DOHH2 (cell line): Measurements from ENCODE around the gene RPTOR.

Experiments used
- H3F3A ChIP-seq: fragments of 200-600 bp; sonication (generic), shearing (Covaris generic); 2 replicates; pipeline ENCODE4 v1.6.0; 2016; ENCODE audit warnings: antibody characterized with exemption, mild to moderate bottlenecking; ENCODE audit not compliant: control insufficient read depth, insufficient read depth
- H3K27ac ChIP-seq: fragments of 200-600 bp; sonication (generic); 2 replicates; pipeline ENCODE4 v1.5.1; 2014; ENCODE audit warnings: low read depth, mild to moderate bottlenecking, low read length, moderate library complexity
- H3K27me3 ChIP-seq: fragments of 200-600 bp; sonication (generic); 2 replicates; pipeline ENCODE4 v1.6.1; 2014; ENCODE audit warnings: mild to moderate bottlenecking, low read length, mixed read lengths; ENCODE audit not compliant: control insufficient read depth
- H3K36me3 ChIP-seq: fragments of 200-600 bp; sonication (generic); 2 replicates; pipeline ENCODE4 v1.6.1; 2014; ENCODE audit warnings: mild to moderate bottlenecking, low read length, moderate library complexity, mixed read lengths; ENCODE audit not compliant: control insufficient read depth
- H3K4me1 ChIP-seq: fragments of 200-600 bp; sonication (generic); 2 replicates; pipeline ENCODE4 v1.6.1; 2014; ENCODE audit warnings: mild to moderate bottlenecking, low read length, mixed read lengths; ENCODE audit not compliant: control insufficient read depth
- H3K4me2 ChIP-seq: fragments of 200-600 bp; sonication (generic); 2 replicates; pipeline ENCODE4 v1.6.0; 2014; ENCODE audit warnings: mild to moderate bottlenecking, low read length, moderate library complexity
- H3K4me3 ChIP-seq: fragments of 200-600 bp; sonication (generic); 2 replicates; pipeline ENCODE4 v1.5.1; 2014; ENCODE audit warnings: mild to moderate bottlenecking, low read length, mixed read lengths
- H3K79me2 ChIP-seq: fragments of 200-600 bp; sonication (generic); 2 replicates; pipeline ENCODE4 v1.6.1; 2014; ENCODE audit warnings: mild to moderate bottlenecking, low read length, mixed read lengths; ENCODE audit not compliant: control insufficient read depth
- H3K9me2 ChIP-seq: fragments of 200-600 bp; sonication (generic); replicated peaks from 2 replicates; pipeline ENCODE4 v1.6.1; 2014; ENCODE audit warnings: mild to moderate bottlenecking, low read length, mixed read lengths; ENCODE audit not compliant: control insufficient read depth
- H3K9me3 ChIP-seq: fragments of 200-600 bp; sonication (generic); 2 replicates; pipeline ENCODE4 v1.6.1; 2014; ENCODE audit warnings: antibody characterized with exemption, low read length, mixed read lengths; ENCODE audit not compliant: control insufficient read depth, insufficient read depth
- H4K20me1 ChIP-seq: fragments of 200-600 bp; sonication (generic); 2 replicates; pipeline ENCODE4 v1.6.0; 2014; ENCODE audit warnings: low read depth, mild to moderate bottlenecking, antibody characterized with exemption, low read length, moderate library complexity; ENCODE audit not compliant: control insufficient read depth, insufficient read depth
- EZH2phosphoT487 ChIP-seq: fragments of 200-600 bp; sonication (generic); IDR thresholded peaks from 2 replicates; pipeline ENCODE4 v1.6.1; 2017; ENCODE audit warnings: borderline replicate concordance, mild to moderate bottlenecking, antibody characterized with exemption, low read length, moderate library complexity, mixed read lengths
- TF ChIP-seq, protein P1 (sequence below): fragments of 200-600 bp; sonication (generic); IDR thresholded peaks from one replicate; pipeline ENCODE4 v1.5.1; 2014; ENCODE audit warnings: antibody characterized with exemption, mild to moderate bottlenecking, low read depth, low read length; ENCODE audit not compliant: poor library complexity, severe bottlenecking

RPTOR gene

DNA sequence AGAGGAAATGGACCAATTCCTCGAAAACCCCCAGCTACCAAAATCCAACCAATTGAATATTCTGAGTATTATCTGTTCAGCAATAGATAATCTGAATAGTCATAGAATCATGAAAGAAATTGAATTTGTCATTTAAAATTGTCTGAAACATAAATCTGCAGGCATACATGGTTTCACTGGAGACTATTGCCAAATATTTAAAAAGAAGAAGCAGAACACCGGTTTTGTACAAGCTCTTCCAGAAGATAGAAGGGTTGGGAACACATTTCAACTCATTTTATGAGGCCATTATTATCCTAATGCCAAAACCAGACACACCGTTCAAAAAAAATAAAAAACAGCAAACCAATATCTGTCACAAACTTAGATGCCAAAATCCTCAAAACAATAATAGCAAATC is 195.5 kb downstream of the RPTOR start:
- H3K27me3 ChIP-seq = no peaks in the 10 kb centered on the region
- no peaks in the 10 kb centered on the region for H3K9me2 ChIP-seq
- TF ChIP-seq, protein P1, sequence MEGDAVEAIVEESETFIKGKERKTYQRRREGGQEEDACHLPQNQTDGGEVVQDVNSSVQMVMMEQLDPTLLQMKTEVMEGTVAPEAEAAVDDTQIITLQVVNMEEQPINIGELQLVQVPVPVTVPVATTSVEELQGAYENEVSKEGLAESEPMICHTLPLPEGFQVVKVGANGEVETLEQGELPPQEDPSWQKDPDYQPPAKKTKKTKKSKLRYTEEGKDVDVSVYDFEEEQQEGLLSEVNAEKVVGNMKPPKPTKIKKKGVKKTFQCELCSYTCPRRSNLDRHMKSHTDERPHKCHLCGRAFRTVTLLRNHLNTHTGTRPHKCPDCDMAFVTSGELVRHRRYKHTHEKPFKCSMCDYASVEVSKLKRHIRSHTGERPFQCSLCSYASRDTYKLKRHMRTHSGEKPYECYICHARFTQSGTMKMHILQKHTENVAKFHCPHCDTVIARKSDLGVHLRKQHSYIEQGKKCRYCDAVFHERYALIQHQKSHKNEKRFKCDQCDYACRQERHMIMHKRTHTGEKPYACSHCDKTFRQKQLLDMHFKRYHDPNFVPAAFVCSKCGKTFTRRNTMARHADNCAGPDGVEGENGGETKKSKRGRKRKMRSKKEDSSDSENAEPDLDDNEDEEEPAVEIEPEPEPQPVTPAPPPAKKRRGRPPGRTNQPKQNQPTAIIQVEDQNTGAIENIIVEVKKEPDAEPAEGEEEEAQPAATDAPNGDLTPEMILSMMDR = no peak
- no peak for TF ChIP-seq EZH2phosphoT487
- H3K4me1 ChIP-seq = peaks cover 88% of the 10 kb centered on the region
- no peaks in the 10 kb centered on the region for H4K20me1 ChIP-seq
- peaks cover 39% of the 10 kb centered on the region for H3F3A ChIP-seq
- peaks cover 12% of the 10 kb centered on the region; the same call in 1 of the 2 replicates for H3K79me2 ChIP-seq
- peaks cover 5% of the 10 kb centered on the region; the same call in 1 of the 2 replicates for H3K9me3 ChIP-seq
- H3K36me3 ChIP-seq = peaks cover 26% of the 10 kb centered on the region
- peak overlapping the region; percentile 96 for H3K27ac ChIP-seq
- peak overlapping the region; percentile 74 for H3K4me2 ChIP-seq
- peak overlapping the region; percentile 66 for H3K4me3 ChIP-seq

- peaks cover 31% of the 10 kb centered on the region for H3F3A ChIP-seq
- H3K4me1 ChIP-seq = peaks cover 76% of the 10 kb centered on the region
- H3K4me3 ChIP-seq = no peak overlapping the region
- TF ChIP-seq EZH2phosphoT487 = no peak
- TF ChIP-seq, protein P1 = no peak
- peak overlapping the region; percentile 56 for H3K4me2 ChIP-seq
- H3K9me2 ChIP-seq = no peaks in the 10 kb centered on the region
- H4K20me1 ChIP-seq = no peaks in the 10 kb centered on the region
- no peak overlapping the region for H3K27ac ChIP-seq
- H3K79me2 ChIP-seq = peaks cover 8% of the 10 kb centered on the region; the same call in 1 of the 2 replicates
- no peaks in the 10 kb centered on the region for H3K27me3 ChIP-seq
- peaks cover 5% of the 10 kb centered on the region; the same call in 1 of the 2 replicates for H3K9me3 ChIP-seq
- H3K36me3 ChIP-seq = peaks cover 17% of the 10 kb centered on the region
Measured at GRCh38 chr17:80742091-80742490, 197.5 kb downstream of the RPTOR start.

GRCh38 chr17:80742581-80743180 is 198.0 kb downstream of the RPTOR start:
- H3K4me1 ChIP-seq = peaks cover 70% of the 10 kb centered on the region
- H3K79me2 ChIP-seq = peaks cover 8% of the 10 kb centered on the region; the same call in 1 of the 2 replicates
- TF ChIP-seq, protein P1 = no peak
- peak overlapping the region; percentile 54 for H3K4me3 ChIP-seq
- H3K27ac ChIP-seq = peak overlapping the region; percentile 65
- no peaks in the 10 kb centered on the region for H4K20me1 ChIP-seq
- H3K9me3 ChIP-seq = peaks cover 5% of the 10 kb centered on the region; the same call in 1 of the 2 replicates
- peak overlapping the region; percentile 56 for H3K4me2 ChIP-seq
- no peaks in the 10 kb centered on the region for H3K9me2 ChIP-seq
- H3K36me3 ChIP-seq = peaks cover 17% of the 10 kb centered on the region
- H3F3A ChIP-seq = peaks cover 28% of the 10 kb centered on the region
- H3K27me3 ChIP-seq = no peaks in the 10 kb centered on the region
